Measurements from ENCODE around the gene NLRC4.

- TF ChIP-seq CTCF (IDR thresholded peaks at IDR 0.05): no peak
- no peak for TF ChIP-seq POLR2A (IDR thresholded peaks at IDR 0.05)
Observed at GRCh38 chr2:32260376-32260775, 4.3 kb downstream of the NLRC4 start.
